Raji (cell line): Measurements from ENCODE around the gene CDC42EP3.

ENCODE experiments used
- POLR2A ChIP-seq: IDR thresholded peaks from 2 replicates; pipeline ENCODE4 v1.6.1; 2011; ENCODE audit warnings: low read depth, low read length, control low read depth; ENCODE audit not compliant: insufficient read depth

The CDC42EP3 gene

GRCh38 chr2:37670378-37671008 lies 949 bp downstream of the CDC42EP3 start:
- no peak for TF ChIP-seq POLR2A

GRCh38 chr2:37669446-37669845 lies 2.0 kb downstream of the CDC42EP3 start:
- no peak for TF ChIP-seq POLR2A

DNA sequence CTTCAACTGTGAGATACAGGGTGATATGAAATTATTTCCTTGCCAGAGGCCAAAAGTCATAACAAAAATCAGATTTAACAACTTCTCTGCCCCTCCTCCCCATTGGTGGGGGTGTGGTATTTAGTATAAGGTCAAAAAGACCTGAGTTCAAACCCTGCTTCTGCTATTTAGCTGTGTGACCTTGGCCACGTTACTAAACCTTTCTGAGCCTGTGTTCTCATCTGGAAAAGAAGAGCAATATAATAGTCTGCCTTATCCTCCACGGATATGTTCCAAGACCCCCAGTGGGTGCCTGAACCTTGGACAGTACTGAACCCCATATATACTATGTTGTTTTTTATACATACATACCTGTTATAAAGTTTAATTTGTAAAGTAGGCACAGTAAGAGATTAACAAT lies 3.7 kb downstream of the CDC42EP3 start:
- TF ChIP-seq POLR2A, result no peak

DNA sequence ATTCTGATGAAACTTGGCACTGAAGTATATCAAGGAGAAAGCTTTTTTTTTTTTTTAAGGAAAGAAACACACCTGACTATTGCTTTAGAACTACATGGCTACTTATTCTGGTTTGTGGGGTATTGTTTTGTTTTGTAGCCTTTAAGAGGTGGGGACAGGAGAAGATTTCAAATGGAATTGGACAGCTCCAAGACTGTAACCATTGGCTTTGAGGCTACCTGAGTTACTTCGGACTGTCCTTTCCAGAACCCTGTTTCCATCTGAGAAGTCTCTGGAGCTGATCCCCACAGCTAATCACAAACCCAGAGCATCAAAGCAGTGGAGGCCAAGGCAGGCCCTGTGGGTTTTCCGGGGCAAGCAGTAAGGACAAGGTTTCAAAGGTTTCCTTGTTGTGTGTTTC lies 4.7 kb downstream of the CDC42EP3 start:
- no peak for TF ChIP-seq POLR2A

GRCh38 chr2:37665604-37666362 lies 5.7 kb downstream of the CDC42EP3 start:
- TF ChIP-seq POLR2A, result no peak

DNA sequence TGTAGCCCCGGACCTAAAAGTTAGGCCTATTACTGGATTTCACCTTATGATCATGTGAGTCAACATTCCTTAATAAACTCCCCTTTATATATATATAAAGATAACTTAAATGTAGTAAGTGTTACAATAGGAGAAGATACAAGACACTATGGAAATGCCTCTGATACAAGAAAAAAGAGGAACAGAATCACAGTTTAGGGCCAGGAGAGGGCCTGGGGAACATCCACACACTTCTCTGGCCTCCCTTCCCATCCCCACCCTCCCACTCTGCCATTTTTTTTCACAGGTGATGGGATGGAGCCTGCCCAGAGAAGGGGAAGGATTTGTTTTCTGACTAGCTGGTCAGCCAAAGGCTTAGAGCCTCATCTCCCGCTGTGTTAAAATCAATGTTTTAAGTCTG lies 6.4 kb downstream of the CDC42EP3 start:
- no peak for TF ChIP-seq POLR2A

- TF ChIP-seq POLR2A, result no peak
Measured at GRCh38 chr2:37664231-37664643, 7.2 kb downstream of the CDC42EP3 start.

GRCh38 chr2:37663390-37663789 lies 8.1 kb downstream of the CDC42EP3 start:
- no peak for TF ChIP-seq POLR2A

DNA sequence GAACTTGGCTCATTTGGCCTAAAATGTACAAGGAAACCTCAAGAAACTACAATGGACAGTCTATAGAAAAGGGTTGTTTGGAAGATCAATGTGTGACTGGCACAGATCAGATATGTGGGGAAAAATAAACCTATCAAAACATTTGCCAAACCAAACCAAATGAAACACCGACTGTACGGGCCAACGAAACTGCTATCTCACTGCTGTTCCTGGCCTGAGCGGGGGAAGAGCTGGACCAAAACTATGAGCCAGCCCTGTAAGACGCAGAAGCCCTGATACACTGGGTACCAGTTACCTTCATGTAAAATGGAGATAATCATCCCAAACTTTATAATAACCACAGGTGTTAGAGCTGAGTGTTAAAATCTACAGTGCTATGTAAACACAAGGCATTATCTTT lies 11.7 kb downstream of the CDC42EP3 start:
- TF ChIP-seq POLR2A, result no peak

- no peak for TF ChIP-seq POLR2A
Measured at GRCh38 chr2:37658682-37659081, 12.8 kb downstream of the CDC42EP3 start.

- no peak for TF ChIP-seq POLR2A
Measured at GRCh38 chr2:37657471-37657870, 14.0 kb downstream of the CDC42EP3 start.

GRCh38 chr2:37656512-37657423 lies 14.7 kb downstream of the CDC42EP3 start:
- TF ChIP-seq POLR2A, result no peak

DNA sequence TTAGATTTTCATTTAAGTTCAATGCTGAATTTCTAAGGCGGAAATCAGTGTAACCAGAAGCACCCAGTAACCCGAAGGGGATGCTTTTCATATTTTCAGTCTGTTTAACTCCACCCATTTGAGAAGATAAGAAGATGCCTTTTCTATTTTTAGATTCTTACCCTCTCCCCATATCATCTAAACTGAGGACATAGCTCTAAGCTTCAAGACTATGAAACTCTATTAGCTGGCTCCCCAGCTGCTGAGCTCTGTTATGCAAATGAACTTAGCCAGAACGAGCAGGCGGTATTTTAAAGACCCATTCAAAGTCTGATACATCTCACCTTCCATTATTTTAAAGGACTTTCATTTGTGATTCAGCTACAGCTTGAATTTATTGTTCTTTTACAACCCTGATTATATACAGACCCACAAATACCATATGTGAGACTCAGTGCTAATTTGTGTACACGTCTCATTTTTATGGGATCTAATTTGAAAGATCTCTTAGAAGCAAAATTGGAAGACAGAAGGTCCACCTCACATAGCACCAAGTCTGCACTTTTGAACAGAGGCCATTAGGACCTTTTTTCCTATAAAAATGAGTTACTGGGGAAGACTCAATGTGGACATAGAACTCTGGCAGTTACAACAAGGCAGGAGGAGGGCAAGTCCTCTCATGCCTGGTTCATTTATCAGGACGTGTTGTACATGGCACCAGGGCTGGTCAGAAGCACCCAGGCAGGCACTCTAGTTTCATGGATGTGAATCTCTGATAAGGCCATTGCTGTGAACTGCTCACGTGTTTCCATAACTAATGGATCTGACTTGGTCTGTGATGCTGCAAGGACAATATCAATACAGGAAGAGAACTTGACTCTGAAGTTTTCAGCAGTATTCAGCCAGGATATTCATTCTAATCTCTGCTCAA lies 16.3 kb downstream of the CDC42EP3 start:
- TF ChIP-seq POLR2A, result no peak

GRCh38 chr2:37654419-37654818 lies 17.0 kb downstream of the CDC42EP3 start:
- TF ChIP-seq POLR2A, result no peak
